Trophoblast cell (in vitro differentiated cells and primary cell): ENCODE results near the gene OBSCN.
"Not testable (repeated sequence)": the region's sequence is repeated elsewhere in the genome, so short reads cannot be mapped to it uniquely, and the experiment has no call there.

Source experiments
- DNase-seq, 2 donors: peaks; one replicate each; pipeline ENCODE4 v3.0.0-alpha.2; 2016
- H2AFZ ChIP-seq: 2 replicates; pipeline ENCODE4 v1.6.1; 2013; ENCODE audit warnings: low read length, moderate library complexity, mild to moderate bottlenecking; ENCODE audit not compliant: insufficient read depth, poor library complexity
- H2AK5ac ChIP-seq: 2 replicates; pipeline ENCODE4 v1.6.1; 2013; ENCODE audit warnings: mild to moderate bottlenecking, low read length
- H2BK120ac ChIP-seq: 2 replicates; pipeline ENCODE4 v1.6.1; 2013; ENCODE audit warnings: low read length, mild to moderate bottlenecking, moderate library complexity; ENCODE audit not compliant: insufficient read depth, poor library complexity
- H2BK12ac ChIP-seq: 2 replicates; pipeline ENCODE4 v1.6.1; 2013; ENCODE audit warnings: mild to moderate bottlenecking, low read length, moderate library complexity
- H2BK5ac ChIP-seq: 2 replicates; pipeline ENCODE4 v1.6.1; 2013; ENCODE audit warnings: low read length, low read depth, moderate library complexity, mild to moderate bottlenecking; ENCODE audit not compliant: poor library complexity
- H3K14ac ChIP-seq: 2 replicates; pipeline ENCODE4 v1.6.1; 2013; ENCODE audit warnings: mild to moderate bottlenecking, low read length
- H3K18ac ChIP-seq: 2 replicates; pipeline ENCODE4 v1.6.1; 2013; ENCODE audit warnings: mild to moderate bottlenecking, low read length
- H3K23ac ChIP-seq: 2 replicates; pipeline ENCODE4 v1.6.1; 2013; ENCODE audit warnings: low read length
- H3K27ac ChIP-seq: 2 replicates; pipeline ENCODE4 v1.5.1; 2013; ENCODE audit warnings: low read depth, mild to moderate bottlenecking, inconsistent platforms, low read length, moderate library complexity
- H3K27me3 ChIP-seq: 2 replicates; pipeline ENCODE4 v1.6.1; 2013; ENCODE audit warnings: inconsistent platforms, mild to moderate bottlenecking, low read length, moderate library complexity; ENCODE audit not compliant: insufficient read depth
- H3K36me3 ChIP-seq, 2 experiments: 1 replicate in 1 of 2; 2 replicates in 1 of 2; pipeline ENCODE4 v1.6.1; 2013; ENCODE audit warnings: low read length in 2 of 2, mild to moderate bottlenecking in 2 of 2, moderate library complexity in 1 of 2; ENCODE audit not compliant: insufficient read depth in 2 of 2, control insufficient read depth in 1 of 2
- H3K4ac ChIP-seq: 2 replicates; pipeline ENCODE4 v1.6.1; 2013; ENCODE audit warnings: low read depth, mild to moderate bottlenecking, low read length, moderate library complexity
- H3K4me1 ChIP-seq, 2 experiments: 1 replicate in 1 of 2; 2 replicates in 1 of 2; pipeline ENCODE4 v1.6.1; 2013; ENCODE audit warnings: low read length in 2 of 2, mild to moderate bottlenecking in 2 of 2, moderate library complexity in 1 of 2; ENCODE audit not compliant: insufficient read depth in 2 of 2, control insufficient read depth in 1 of 2
- H3K4me2 ChIP-seq: 2 replicates; pipeline ENCODE4 v1.6.1; 2013; ENCODE audit warnings: inconsistent platforms, mild to moderate bottlenecking, low read length, moderate library complexity
- H3K4me3 ChIP-seq: 2 replicates; pipeline ENCODE4 v1.5.1; 2013; ENCODE audit warnings: mild to moderate bottlenecking, low read depth, low read length, inconsistent platforms
- H3K79me1 ChIP-seq: one replicate; pipeline ENCODE4 v1.6.1; 2013; ENCODE audit warnings: low read length
- H3K79me2 ChIP-seq: 2 replicates; pipeline ENCODE4 v1.6.1; 2013; ENCODE audit warnings: low read length, mild to moderate bottlenecking; ENCODE audit not compliant: control insufficient read depth, insufficient read depth, poor library complexity
- H3K9ac ChIP-seq: 2 replicates; pipeline ENCODE4 v1.6.1; 2013; ENCODE audit warnings: mild to moderate bottlenecking, low read length
- H3K9me3 ChIP-seq: 2 replicates; pipeline ENCODE4 v1.6.1; 2013; ENCODE audit warnings: low read depth, mild to moderate bottlenecking, control low read depth, inconsistent platforms, low read length; ENCODE audit not compliant: insufficient read depth
- H4K12ac ChIP-seq: 2 replicates; pipeline ENCODE4 v1.6.1; 2013; ENCODE audit warnings: low read depth, mild to moderate bottlenecking, low read length, moderate library complexity
- H4K8ac ChIP-seq: 2 replicates; pipeline ENCODE4 v1.6.1; 2013; ENCODE audit warnings: low read depth, mild to moderate bottlenecking, low read length, moderate library complexity
- H4K91ac ChIP-seq: one replicate; pipeline ENCODE4 v1.6.1; 2013; ENCODE audit warnings: low read depth, mild to moderate bottlenecking, low read length, moderate library complexity
- WGBS: extraction: QIAGEN DNeasy Blood & Tissue Kit; methylation state at CpG from one replicate; pipeline ENCODE4 v1.1.7; 2013; ENCODE audit warnings: missing lambda C conversion rate; ENCODE audit not compliant: insufficient read length, insufficient coverage; ENCODE audit errors: extremely low coverage; 5-methylcytosine and 5-hydroxymethylcytosine counted together

The OBSCN gene

GRCh38 chr1:228170666-228171065, 37.2 kb upstream of the OBSCN start:
- no peak overlapping the region for H3K27ac ChIP-seq
- no CpG with 5 or more reads among the region's 7 CpGs for WGBS
- H2BK5ac ChIP-seq = no peak overlapping the region
- H3K23ac ChIP-seq = peak overlapping the region; percentile 66
- peaks cover 5 to 10% of the 10 kb centered on the region in 2 experiments for H3K4me1 ChIP-seq
- peaks cover 3% of the 10 kb centered on the region for H3K79me2 ChIP-seq
- H3K18ac ChIP-seq = no peak overlapping the region
- no peak overlapping the region for H3K4me2 ChIP-seq
- H3K4ac ChIP-seq = no peak overlapping the region
- H2AK5ac ChIP-seq = no peak overlapping the region
- H3K9ac ChIP-seq = no peak overlapping the region
- H2BK120ac ChIP-seq = no peak overlapping the region
- H3K36me3 ChIP-seq = peaks cover 0 to 3% of the 10 kb centered on the region in 2 experiments
- no peak overlapping the region for H2BK12ac ChIP-seq
- H4K8ac ChIP-seq = no peak overlapping the region
- H3K9me3 ChIP-seq = peaks cover 12% of the 10 kb centered on the region
- no peak overlapping the region for H3K4me3 ChIP-seq
- H3K79me1 ChIP-seq = peaks cover 5% of the 10 kb centered on the region
- DNase-seq = no peak
- no peak overlapping the region for H4K91ac ChIP-seq
- H3K27me3 ChIP-seq = no peaks in the 10 kb centered on the region
- H2AFZ ChIP-seq = no peak overlapping the region
- no peak overlapping the region for H4K12ac ChIP-seq
- no peak overlapping the region for H3K14ac ChIP-seq

GRCh38 chr1:228171221-228171891, 36.5 kb upstream of the OBSCN start:
- H3K4ac ChIP-seq = no peak overlapping the region
- no peak overlapping the region for H3K18ac ChIP-seq
- H3K4me2 ChIP-seq = no peak overlapping the region
- H3K14ac ChIP-seq = no peak overlapping the region
- no peak overlapping the region for H2BK5ac ChIP-seq
- H3K79me2 ChIP-seq = no peaks in the 10 kb centered on the region
- H3K4me1 ChIP-seq = peaks cover 4 to 9% of the 10 kb centered on the region in 2 experiments
- no peak overlapping the region for H3K9ac ChIP-seq
- no peak overlapping the region for H4K12ac ChIP-seq
- H3K23ac ChIP-seq = no peak overlapping the region
- peaks cover 0 to 3% of the 10 kb centered on the region in 2 experiments for H3K36me3 ChIP-seq
- H4K8ac ChIP-seq = no peak overlapping the region
- no peak overlapping the region for H3K4me3 ChIP-seq
- no peak overlapping the region for H4K91ac ChIP-seq
- H3K9me3 ChIP-seq = peaks cover 12% of the 10 kb centered on the region
- no peaks in the 10 kb centered on the region for H3K27me3 ChIP-seq
- H3K27ac ChIP-seq = no peak overlapping the region
- no peak for DNase-seq
- no CpG with 5 or more reads among the region's 10 CpGs for WGBS
- no peak overlapping the region for H2AK5ac ChIP-seq
- no peak overlapping the region for H2BK12ac ChIP-seq
- no peak overlapping the region for H2BK120ac ChIP-seq
- H3K79me1 ChIP-seq = peaks cover under 1% of the 10 kb centered on the region
- H2AFZ ChIP-seq = no peak overlapping the region

- Histone ChIP-seq H3K4ac (no peak overlapping the region), H3K4me1 (peaks cover 0 to 5% of the 10 kb centered on the region in 2 experiments), H3K79me2 (no peaks in the 10 kb centered on the region), H3K36me3 (peaks cover 0 to 3% of the 10 kb centered on the region in 2 experiments), H3K14ac (no peak overlapping the region), H3K27ac (no peak overlapping the region), H3K79me1 (no peaks in the 10 kb centered on the region), H2BK12ac (no peak overlapping the region), H3K4me2 (no peak overlapping the region), H2BK5ac (no peak overlapping the region), H3K4me3 (no peak overlapping the region), H3K23ac (no peak overlapping the region), H3K9ac (no peak overlapping the region), H4K91ac (no peak overlapping the region), H2AK5ac (no peak overlapping the region), H2BK120ac (no peak overlapping the region), H2AFZ (no peak overlapping the region), H4K8ac (no peak overlapping the region), H3K27me3 (no peaks in the 10 kb centered on the region), H3K9me3 (peaks cover 12% of the 10 kb centered on the region), H4K12ac (no peak overlapping the region), H3K18ac (no peak overlapping the region)
- no CpG with 5 or more reads among the region's 21 CpGs for WGBS
- DNase-seq = no peak
Observed at GRCh38 chr1:228172591-228173527, 35.0 kb upstream of the OBSCN start.

- H2BK12ac ChIP-seq, H3K4me2 ChIP-seq, H2AFZ ChIP-seq, H4K8ac ChIP-seq, H3K18ac ChIP-seq, H2AK5ac ChIP-seq, H3K36me3 ChIP-seq, H4K91ac ChIP-seq, H4K12ac ChIP-seq, H3K27ac ChIP-seq, H3K9ac ChIP-seq, H3K4ac ChIP-seq, H3K4me1 ChIP-seq, H3K27me3 ChIP-seq, H2BK120ac ChIP-seq, H3K23ac ChIP-seq, H2BK5ac ChIP-seq, H3K79me2 ChIP-seq, H3K79me1 ChIP-seq, H3K14ac ChIP-seq: not testable (repeated sequence)
- Histone ChIP-seq H3K9me3 (peaks cover 12% of the 10 kb centered on the region), H3K4me3 (peak overlapping the region; percentile 30)
- WGBS = no CpG with 5 or more reads among the region's 69 CpGs
- DNase-seq = peak; percentile 92 to 93
Observed at GRCh38 chr1:228173528-228174481, 34.0 kb upstream of the OBSCN start.
